Retinal pigment epithelial cell (primary cell): Measurements from ENCODE around the gene CNOT2.

Experiments
- DNase-seq: peaks from one replicate; pipeline ENCODE4 v3.0.0-alpha.2; 2010; ENCODE audit warnings: low read depth
- H3K4me3 ChIP-seq: 2 replicates; pipeline ENCODE4 v1.5.1; 2011; ENCODE audit warnings: mild to moderate bottlenecking, low read length, control low read depth, moderate library complexity
- TF ChIP-seq, protein P1 (sequence below): conservative IDR thresholded peaks from 2 replicates; pipeline ENCODE4 v1.5.1; 2011; ENCODE audit warnings: low read depth, low read length, control low read depth, inconsistent platforms

Gene CNOT2

DNA sequence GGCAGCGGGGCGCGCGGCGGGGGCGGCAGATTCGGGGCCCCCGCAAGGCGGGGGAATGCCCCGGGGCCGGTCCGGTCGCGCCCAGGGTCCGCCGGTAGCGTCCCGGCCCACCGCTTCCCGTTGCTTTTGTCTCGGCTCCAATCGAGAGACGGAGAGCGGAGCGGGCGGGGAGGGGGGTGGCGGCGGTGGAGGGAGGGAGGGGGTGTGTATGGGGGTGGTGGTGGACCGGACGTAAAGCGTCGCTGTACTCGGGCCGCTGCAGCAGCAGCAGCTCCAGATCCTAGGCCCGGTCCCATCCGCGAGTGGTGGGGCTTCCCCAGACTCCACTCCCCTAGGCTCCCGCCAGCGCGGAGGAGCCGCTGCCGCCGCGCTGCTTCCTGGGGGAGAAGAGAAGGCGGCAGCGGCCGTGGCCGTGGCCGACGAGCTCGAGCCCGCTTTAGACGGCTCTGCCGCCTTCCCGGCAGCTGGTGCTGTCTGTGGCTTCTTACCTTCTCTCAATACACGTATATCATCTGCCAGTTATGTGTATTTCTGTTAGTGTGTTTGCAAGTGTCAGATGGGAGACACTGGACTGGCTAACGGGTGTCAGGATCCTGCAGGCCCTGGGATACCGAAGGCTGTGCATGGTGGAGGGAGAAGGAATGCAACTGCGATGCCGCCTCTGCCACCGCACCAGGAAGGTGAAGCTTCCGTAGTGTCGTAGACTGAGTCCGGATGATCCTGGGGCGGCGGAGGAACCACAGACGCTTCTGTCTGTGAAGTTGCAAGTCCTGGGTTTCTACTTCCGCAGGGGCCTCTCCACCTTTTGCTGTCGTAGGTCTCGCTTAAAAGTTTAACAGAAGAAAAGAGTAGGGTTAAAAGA lies 508 bp downstream of the CNOT2 start:
- DNase-seq, result no peak
- peak overlapping the region; percentile 90 for H3K4me3 ChIP-seq
- TF ChIP-seq, protein P1, sequence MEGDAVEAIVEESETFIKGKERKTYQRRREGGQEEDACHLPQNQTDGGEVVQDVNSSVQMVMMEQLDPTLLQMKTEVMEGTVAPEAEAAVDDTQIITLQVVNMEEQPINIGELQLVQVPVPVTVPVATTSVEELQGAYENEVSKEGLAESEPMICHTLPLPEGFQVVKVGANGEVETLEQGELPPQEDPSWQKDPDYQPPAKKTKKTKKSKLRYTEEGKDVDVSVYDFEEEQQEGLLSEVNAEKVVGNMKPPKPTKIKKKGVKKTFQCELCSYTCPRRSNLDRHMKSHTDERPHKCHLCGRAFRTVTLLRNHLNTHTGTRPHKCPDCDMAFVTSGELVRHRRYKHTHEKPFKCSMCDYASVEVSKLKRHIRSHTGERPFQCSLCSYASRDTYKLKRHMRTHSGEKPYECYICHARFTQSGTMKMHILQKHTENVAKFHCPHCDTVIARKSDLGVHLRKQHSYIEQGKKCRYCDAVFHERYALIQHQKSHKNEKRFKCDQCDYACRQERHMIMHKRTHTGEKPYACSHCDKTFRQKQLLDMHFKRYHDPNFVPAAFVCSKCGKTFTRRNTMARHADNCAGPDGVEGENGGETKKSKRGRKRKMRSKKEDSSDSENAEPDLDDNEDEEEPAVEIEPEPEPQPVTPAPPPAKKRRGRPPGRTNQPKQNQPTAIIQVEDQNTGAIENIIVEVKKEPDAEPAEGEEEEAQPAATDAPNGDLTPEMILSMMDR, result no peak

DNA sequence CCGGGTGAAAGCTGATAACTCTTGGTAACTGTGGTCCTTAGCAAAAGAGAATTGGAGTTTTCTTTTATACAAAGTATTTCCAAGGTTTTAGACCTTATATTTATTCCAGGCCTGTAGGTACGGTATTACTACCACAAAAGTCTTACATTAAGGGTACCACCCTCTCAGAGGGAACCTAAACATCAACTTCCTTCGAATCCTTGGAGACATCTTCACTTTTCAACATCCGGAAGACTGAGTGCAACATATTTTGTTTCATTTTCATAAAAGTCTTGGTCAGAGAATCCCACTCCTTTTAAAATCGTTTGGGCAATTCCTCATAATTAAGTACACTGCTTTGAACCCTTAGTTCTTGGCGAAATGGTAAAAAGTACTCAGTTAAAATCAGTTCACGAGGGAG lies 1.2 kb downstream of the CNOT2 start:
- DNase-seq, result no peak
- TF ChIP-seq, protein P1, result no peak
- peak overlapping the region; percentile 90 for H3K4me3 ChIP-seq

DNA sequence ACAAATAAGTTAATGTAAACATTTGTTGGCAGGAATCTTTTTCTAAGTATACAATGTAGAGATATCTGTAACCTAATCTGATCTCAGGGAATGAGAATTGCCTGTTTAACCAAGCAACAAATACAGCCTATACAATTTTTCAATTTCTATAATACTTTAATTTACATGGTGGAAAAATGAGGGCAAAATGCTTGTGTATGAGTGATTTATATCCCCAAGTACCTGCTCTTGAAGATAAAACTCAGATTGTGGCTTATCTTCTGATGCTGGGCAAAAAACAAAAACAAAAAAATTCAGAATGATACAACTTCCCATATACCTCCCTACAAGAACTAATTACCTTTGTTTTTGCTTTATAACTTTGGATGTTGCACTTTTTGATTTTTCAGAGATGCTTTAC lies 2.2 kb downstream of the CNOT2 start:
- no peak overlapping the region for H3K4me3 ChIP-seq
- DNase-seq, result no peak
- TF ChIP-seq, protein P1, result no peak

DNA sequence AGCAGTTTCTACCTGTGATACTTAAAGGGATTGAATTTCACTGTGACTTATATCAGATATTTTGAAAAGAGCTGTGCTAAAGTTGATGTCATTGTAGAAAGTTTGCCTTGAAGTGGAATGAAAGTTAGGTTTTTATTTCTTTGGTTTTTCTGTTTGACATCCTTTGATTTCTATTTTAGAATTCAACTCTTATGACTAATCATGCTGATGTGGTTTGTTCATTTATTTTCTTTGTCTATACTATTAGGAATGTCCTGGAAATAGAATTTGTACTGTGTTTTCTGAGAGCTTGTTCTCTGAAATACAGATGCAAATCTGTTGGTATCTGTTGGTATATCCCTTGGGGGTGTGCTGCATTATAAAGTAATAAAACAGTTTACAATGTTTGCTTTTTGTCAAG lies 3.3 kb downstream of the CNOT2 start:
- no peak overlapping the region for H3K4me3 ChIP-seq
- DNase-seq, result no peak
- TF ChIP-seq, protein P1, result no peak

DNA sequence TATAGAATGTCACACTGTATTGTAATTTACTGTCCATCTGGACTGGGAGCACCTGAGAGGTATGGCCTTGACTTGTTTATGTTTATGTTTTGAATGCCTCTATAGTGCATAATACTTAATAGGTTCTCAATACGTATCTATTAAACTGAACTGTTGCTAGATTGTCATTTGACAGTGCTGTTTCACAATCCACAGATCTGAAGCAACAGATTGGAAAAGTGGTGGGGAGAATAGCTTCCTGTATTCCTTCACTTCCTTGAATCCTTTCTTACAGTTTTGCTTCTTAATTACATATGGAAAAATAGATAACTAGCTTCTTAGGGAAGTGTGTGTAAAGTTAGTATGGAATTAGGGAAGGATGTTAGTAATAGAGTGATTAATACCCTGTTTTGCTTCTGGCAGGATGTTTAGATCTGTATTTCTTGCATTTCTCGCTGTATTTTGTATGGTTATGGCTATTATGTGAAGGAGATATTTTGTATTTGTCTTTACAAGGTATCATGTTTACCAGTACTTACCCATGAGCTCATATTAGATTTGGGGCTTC lies 4.5 kb downstream of the CNOT2 start:
- no peak overlapping the region for H3K4me3 ChIP-seq
- TF ChIP-seq, protein P1, result no peak
- no peak for DNase-seq

DNA sequence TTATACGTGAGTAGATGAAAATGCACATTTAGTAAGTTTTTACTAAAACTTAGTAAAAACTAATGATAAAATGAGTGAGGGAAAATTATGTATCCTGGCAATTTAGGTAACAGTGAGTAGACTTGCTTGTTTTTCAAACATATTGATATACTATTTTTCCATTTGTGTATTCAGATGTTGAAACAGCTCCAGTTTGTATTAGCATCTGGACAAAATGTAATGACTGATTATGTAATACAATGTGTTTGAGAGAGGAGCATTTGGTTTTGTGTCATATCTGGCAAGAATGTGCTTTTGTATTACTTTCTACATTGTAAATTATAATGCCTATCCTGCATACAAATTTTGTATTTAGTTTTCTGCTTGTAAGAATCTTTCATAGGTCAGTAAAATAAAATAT lies 5.6 kb downstream of the CNOT2 start:
- H3K4me3 ChIP-seq, result no peak overlapping the region
- TF ChIP-seq, protein P1, result no peak
- no peak for DNase-seq

DNA sequence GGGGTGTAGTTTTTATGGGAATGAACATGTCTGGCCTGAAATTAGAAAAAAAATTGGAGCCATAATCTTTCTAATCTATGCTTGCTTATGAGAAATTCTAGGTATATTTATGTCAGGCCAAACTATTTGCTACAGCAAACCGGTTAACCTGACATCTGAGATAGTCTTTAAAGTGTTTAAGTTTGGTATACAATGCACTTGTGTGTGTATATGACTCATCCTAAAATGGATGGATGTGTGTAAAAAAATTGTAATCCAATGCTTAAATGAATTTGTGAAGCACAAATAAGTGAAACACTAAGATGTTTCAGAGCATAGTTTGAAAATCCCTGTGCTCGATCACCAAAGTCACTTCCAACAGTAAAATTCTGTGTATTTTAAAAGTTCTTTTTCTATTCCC lies 6.7 kb downstream of the CNOT2 start:
- no peak for DNase-seq
- TF ChIP-seq, protein P1, result no peak
- no peak overlapping the region for H3K4me3 ChIP-seq
